ENCODE measurements around the gene PRRT4. TPM values are rescaled to one million over a fixed set of nuclear protein-coding genes. Genes with fewer than 3 reads are reported as not detected.

The PRRT4 gene
- total RNA-seq, 1 experiment from 2014 or later = not detected

DNA sequence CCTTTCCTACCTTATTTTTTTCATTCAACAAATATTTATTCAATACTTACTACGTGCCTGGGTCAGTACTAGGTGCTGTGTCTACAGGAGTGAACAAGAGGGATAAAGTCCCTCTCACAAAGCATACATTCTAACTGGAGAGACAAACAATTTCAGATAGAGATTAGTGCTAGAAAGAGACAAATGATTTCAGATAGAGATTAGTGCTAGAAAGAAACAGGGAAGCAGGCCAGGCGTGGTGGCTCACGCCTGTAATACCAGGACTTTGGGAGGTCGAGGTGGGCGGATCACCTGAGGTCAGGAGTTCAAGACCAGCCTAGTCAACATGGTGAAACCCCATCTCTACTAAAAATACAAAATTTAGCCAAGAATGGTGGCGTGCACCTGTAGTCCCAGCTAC is 52.4 kb downstream of the PRRT4 start:
- CTCF ChIA-PET = interaction anchor here (0.7 kb wide), 1 partner anchor 154 kb away, joined by 3 read pairs; no protein-coding TSS in a partner anchor

DNA sequence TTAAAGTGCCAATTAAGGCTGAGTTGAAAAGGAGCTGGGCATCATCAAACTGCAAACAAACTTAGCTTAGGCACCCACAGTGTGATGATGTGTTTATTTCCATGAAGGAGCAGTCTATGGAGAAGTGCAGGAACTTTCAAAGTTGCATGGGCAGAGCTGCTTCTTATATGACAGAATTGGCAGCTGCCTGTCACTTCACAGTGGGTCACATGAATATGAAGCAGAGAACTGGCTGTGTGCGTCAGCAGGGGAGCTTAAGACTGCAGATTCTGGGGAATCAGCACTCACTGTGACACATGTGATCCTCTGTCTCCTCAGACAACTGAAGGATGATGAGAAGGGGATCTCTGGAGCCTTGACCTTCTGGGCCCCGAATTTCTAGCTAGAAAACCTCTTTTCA is 54.4 kb downstream of the PRRT4 start:
- Mint-ChIP-seq H3K4me3 (ENCODE audit: low read depth, unreplicated experiment) (no peak overlapping the region), H3K36me3 (ENCODE audit: insufficient read depth, unreplicated experiment) (peaks cover 19% of the 10 kb centered on the region), H3K27ac (ENCODE audit: unreplicated experiment) (no peak overlapping the region), H3K4me1 (ENCODE audit: low read depth, unreplicated experiment) (no peaks in the 10 kb centered on the region), H3K9me3 (ENCODE audit: low read depth, unreplicated experiment) (no peaks in the 10 kb centered on the region), H3K27me3 (ENCODE audit: unreplicated experiment) (no peaks in the 10 kb centered on the region)
- CTCF ChIA-PET = no interaction called here
- BruUV-seq (replicated peaks) = no TSS peak
- TF ChIP-seq, protein P1, sequence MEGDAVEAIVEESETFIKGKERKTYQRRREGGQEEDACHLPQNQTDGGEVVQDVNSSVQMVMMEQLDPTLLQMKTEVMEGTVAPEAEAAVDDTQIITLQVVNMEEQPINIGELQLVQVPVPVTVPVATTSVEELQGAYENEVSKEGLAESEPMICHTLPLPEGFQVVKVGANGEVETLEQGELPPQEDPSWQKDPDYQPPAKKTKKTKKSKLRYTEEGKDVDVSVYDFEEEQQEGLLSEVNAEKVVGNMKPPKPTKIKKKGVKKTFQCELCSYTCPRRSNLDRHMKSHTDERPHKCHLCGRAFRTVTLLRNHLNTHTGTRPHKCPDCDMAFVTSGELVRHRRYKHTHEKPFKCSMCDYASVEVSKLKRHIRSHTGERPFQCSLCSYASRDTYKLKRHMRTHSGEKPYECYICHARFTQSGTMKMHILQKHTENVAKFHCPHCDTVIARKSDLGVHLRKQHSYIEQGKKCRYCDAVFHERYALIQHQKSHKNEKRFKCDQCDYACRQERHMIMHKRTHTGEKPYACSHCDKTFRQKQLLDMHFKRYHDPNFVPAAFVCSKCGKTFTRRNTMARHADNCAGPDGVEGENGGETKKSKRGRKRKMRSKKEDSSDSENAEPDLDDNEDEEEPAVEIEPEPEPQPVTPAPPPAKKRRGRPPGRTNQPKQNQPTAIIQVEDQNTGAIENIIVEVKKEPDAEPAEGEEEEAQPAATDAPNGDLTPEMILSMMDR (IDR thresholded peaks at IDR 0.05; ENCODE audit: unreplicated experiment) = no peak
- intact Hi-C loops (cut with micrococcal nuclease; ENCODE audit: unreplicated experiment) = no loop called here
- no peak for DNase-seq

More for the DNA sequence above, 52.4 kb downstream of the PRRT4 start:
- no TSS peak for BruUV-seq (replicated peaks)
- Mint-ChIP-seq H3K4me3 (ENCODE audit: low read depth, unreplicated experiment) (no peak overlapping the region), H3K27ac (ENCODE audit: unreplicated experiment) (no peak overlapping the region), H3K4me1 (ENCODE audit: low read depth, unreplicated experiment) (no peaks in the 10 kb centered on the region), H3K9me3 (ENCODE audit: low read depth, unreplicated experiment) (no peaks in the 10 kb centered on the region), H3K27me3 (ENCODE audit: unreplicated experiment) (no peaks in the 10 kb centered on the region), H3K36me3 (ENCODE audit: insufficient read depth, unreplicated experiment) (peaks cover 25% of the 10 kb centered on the region)
- intact Hi-C loops (cut with micrococcal nuclease; ENCODE audit: unreplicated experiment) = no loop called here
- TF ChIP-seq, protein P1 (IDR thresholded peaks at IDR 0.05; ENCODE audit: unreplicated experiment) = no peak
- no peak for DNase-seq

DNA sequence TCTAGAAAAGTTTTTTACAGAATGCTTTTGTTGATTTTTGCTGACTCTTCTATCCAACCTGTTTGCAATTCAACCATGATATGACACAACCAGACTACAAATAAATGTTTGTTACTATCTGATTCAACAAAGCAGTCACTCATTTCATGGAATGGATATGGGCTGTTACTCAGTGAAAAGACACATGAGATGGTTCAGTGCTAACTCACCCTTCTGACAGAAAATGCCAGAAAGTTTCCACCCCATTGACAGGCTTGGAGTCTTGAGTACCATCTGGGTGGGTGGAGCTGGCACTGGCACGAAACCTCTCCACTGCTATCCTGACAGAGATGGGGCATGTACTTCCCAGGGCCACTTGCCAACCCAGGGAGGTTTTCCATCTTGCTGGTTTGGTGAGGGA is 57.3 kb downstream of the PRRT4 start:
- Mint-ChIP-seq H3K4me3 (ENCODE audit: low read depth, unreplicated experiment) (no peak overlapping the region), H3K9me3 (ENCODE audit: low read depth, unreplicated experiment) (no peaks in the 10 kb centered on the region), H3K36me3 (ENCODE audit: insufficient read depth, unreplicated experiment) (peaks cover 16% of the 10 kb centered on the region), H3K27ac (ENCODE audit: unreplicated experiment) (no peak overlapping the region), H3K27me3 (ENCODE audit: unreplicated experiment) (no peaks in the 10 kb centered on the region), H3K4me1 (ENCODE audit: low read depth, unreplicated experiment) (no peaks in the 10 kb centered on the region)
- CTCF ChIA-PET = no interaction called here
- TF ChIP-seq, protein P1 (IDR thresholded peaks at IDR 0.05; ENCODE audit: unreplicated experiment) = no peak
- DNase-seq = no peak
- no TSS peak for BruUV-seq (replicated peaks)
- intact Hi-C loops (cut with micrococcal nuclease; ENCODE audit: unreplicated experiment) = no loop called here

DNA sequence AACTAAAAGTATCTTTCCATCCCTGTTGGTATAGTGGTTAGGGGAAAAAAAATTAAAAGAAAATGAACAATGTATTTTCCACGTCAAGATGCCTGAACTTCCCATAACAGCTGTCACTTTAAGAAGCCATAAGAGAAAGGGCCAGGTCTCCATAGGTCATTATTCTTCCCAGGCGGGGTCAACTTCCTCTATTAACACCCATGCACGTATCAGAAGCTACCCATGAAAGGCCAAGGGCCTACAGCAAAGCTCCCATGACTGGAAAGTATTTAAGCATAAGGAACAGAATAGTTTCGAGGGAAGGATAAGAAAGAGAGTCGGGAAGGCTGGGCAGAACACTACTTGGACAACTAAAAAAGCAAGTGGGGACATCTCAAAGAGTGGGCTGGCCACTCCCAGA is 57.8 kb downstream of the PRRT4 start:
- Mint-ChIP-seq H3K36me3 (ENCODE audit: insufficient read depth, unreplicated experiment) (peaks cover 16% of the 10 kb centered on the region), H3K4me1 (ENCODE audit: low read depth, unreplicated experiment) (no peaks in the 10 kb centered on the region), H3K9me3 (ENCODE audit: low read depth, unreplicated experiment) (no peaks in the 10 kb centered on the region), H3K27me3 (ENCODE audit: unreplicated experiment) (no peaks in the 10 kb centered on the region), H3K4me3 (ENCODE audit: low read depth, unreplicated experiment) (no peak overlapping the region), H3K27ac (ENCODE audit: unreplicated experiment) (no peak overlapping the region)
- TF ChIP-seq, protein P1 (IDR thresholded peaks at IDR 0.05; ENCODE audit: unreplicated experiment) = no peak
- intact Hi-C loops (cut with micrococcal nuclease; ENCODE audit: unreplicated experiment) = no loop called here
- no TSS peak for BruUV-seq (replicated peaks)
- DNase-seq = no peak
- CTCF ChIA-PET = no interaction called here

Data from Calu3 (cell line).